ENCODE data around the gene MYO3B. TPM values are rescaled to one million over a fixed set of nuclear protein-coding genes. Genes with fewer than 3 reads are reported as not detected.

The MYO3B gene
- total RNA-seq, 1 experiment from 2014 or later = 0.63 TPM

- Mint-ChIP-seq H3K4me1 (peaks cover 0 to 6% of the 10 kb centered on the region in 2 experiments; a peak in 2 of 4 replicates), H3K4me3 (no peak overlapping the region), H3K36me3 (ENCODE audit: insufficient read depth in 1 of 3, low read depth in 3 of 3) (peaks cover 0 to 2% (median 0%) of the 10 kb centered on the region in 3 experiments; a peak in 1 of 7 replicates), H3K9me3 (no peaks in the 10 kb centered on the region), H3K27ac (no peak overlapping the region), H3K27me3 (ENCODE audit: low read depth) (0 out of 2 replicates have a peak, but pooled peaks cover 2% of the 10 kb centered on the region)
- Histone ChIP-seq H4K5ac (ENCODE audit: insufficient read length, low read depth, low read length) (no peak overlapping the region), H3K23ac (ENCODE audit: insufficient read length, low read depth, low read length) (no peak overlapping the region), H3K27ac (ENCODE audit: insufficient read length, low read depth, low read length) (no peak overlapping the region), H2BK120ac (ENCODE audit: low read depth, low read length, poor library complexity, severe bottlenecking) (no peak overlapping the region), H2BK12ac (ENCODE audit: insufficient read length, low read depth, low read length) (no peak overlapping the region), H3K79me2 (ENCODE audit: insufficient read depth, low read length) (no peaks in the 10 kb centered on the region), H4K8ac (replicated peaks; ENCODE audit: insufficient read length, low read depth, low read length) (no peak overlapping the region), H4K20me1 (ENCODE audit: control insufficient read depth, insufficient read depth, insufficient read length) (no peaks in the 10 kb centered on the region), H2AK5ac (ENCODE audit: insufficient read length, low read length) (no peak overlapping the region), H3K27me3 (ENCODE audit: insufficient read depth, low read length) (no peaks in the 10 kb centered on the region), H3K4ac (ENCODE audit: low read depth, low read length) (no peak overlapping the region), H3K79me1 (ENCODE audit: insufficient read depth, low read depth, low read length, poor library complexity, severe bottlenecking) (no peaks in the 10 kb centered on the region), H3T11ph (ENCODE audit: low read length) (no peak overlapping the region), H3K14ac (ENCODE audit: insufficient read depth, low read length) (no peak overlapping the region), H3K9ac (ENCODE audit: extremely low read depth, insufficient read length, low read length) (no peak overlapping the region), H2BK15ac (ENCODE audit: low read depth, low read length) (no peak overlapping the region), H2BK5ac (ENCODE audit: insufficient read length, low read length) (no peak overlapping the region), H2BK20ac (ENCODE audit: low read depth, low read length, poor library complexity, severe bottlenecking) (no peak overlapping the region), H4K91ac (ENCODE audit: insufficient read length, low read depth, low read length) (no peak overlapping the region), H3K4me2 (ENCODE audit: insufficient read depth, insufficient read length, low read length) (no peak overlapping the region), H3K9me3 (ENCODE audit: control insufficient read depth, low read depth, low read length) (no peaks in the 10 kb centered on the region), H3K23me2 (ENCODE audit: insufficient read length, low read depth, low read length, poor library complexity, severe bottlenecking) (no peaks in the 10 kb centered on the region), H3K18ac (ENCODE audit: insufficient read length, low read depth, low read length) (no peak overlapping the region), H2AFZ (ENCODE audit: low read length) (no peak overlapping the region), H3K56ac (ENCODE audit: insufficient read length, low read depth, low read length) (no peak overlapping the region), H3K4me1 (ENCODE audit: insufficient read depth, low read length) (no peaks in the 10 kb centered on the region)
- DNase-seq = no peak
- TF ChIP-seq, protein P1, sequence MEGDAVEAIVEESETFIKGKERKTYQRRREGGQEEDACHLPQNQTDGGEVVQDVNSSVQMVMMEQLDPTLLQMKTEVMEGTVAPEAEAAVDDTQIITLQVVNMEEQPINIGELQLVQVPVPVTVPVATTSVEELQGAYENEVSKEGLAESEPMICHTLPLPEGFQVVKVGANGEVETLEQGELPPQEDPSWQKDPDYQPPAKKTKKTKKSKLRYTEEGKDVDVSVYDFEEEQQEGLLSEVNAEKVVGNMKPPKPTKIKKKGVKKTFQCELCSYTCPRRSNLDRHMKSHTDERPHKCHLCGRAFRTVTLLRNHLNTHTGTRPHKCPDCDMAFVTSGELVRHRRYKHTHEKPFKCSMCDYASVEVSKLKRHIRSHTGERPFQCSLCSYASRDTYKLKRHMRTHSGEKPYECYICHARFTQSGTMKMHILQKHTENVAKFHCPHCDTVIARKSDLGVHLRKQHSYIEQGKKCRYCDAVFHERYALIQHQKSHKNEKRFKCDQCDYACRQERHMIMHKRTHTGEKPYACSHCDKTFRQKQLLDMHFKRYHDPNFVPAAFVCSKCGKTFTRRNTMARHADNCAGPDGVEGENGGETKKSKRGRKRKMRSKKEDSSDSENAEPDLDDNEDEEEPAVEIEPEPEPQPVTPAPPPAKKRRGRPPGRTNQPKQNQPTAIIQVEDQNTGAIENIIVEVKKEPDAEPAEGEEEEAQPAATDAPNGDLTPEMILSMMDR (conservative IDR thresholded peaks at IDR 0.05) = no peak
Measured at GRCh38 chr2:170484552-170484951, 306.6 kb downstream of the MYO3B start.

All from H9 (cell line).